Measurements from ENCODE around the gene SAMD1.

Gene SAMD1

GRCh38 chr19:14090509-14091080, at the start of gene SAMD1:
TSS of gene SAMD1 (minus strand) at chr19:14090751.
- FAIRE-seq = no peak

DNA sequence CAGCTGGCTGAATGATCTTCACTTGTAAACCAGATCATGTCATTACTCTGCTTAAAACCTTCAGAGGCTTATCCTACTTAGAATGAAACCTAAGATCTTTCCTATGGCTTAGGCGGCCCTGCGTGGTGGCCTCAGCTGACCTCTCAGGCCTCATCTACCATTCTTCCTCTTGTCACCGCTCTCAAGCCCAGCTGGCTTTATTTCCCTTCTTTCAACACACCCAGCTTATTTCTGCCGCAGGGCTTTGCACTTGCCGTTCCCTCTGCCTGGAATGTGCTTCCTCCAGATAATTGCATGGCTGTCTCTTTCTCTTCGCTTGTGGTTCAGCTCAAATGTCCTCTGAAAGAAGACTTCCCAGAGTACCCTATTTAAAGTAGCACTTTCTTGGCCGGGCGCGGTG, 49.4 kb upstream of the SAMD1 start:
- FAIRE-seq = no peak

GRCh38 chr19:14138576-14139265, 48.2 kb upstream of the SAMD1 start:
- no peak for FAIRE-seq

- peak; percentile 97 for FAIRE-seq
Measured at GRCh38 chr19:14136509-14137281, 46.1 kb upstream of the SAMD1 start, which contains the start of gene ASF1B. TSS of gene ASF1B (minus strand) at chr19:14136589. CDS start at chr19:14136456, 133 bp downstream.

DNA sequence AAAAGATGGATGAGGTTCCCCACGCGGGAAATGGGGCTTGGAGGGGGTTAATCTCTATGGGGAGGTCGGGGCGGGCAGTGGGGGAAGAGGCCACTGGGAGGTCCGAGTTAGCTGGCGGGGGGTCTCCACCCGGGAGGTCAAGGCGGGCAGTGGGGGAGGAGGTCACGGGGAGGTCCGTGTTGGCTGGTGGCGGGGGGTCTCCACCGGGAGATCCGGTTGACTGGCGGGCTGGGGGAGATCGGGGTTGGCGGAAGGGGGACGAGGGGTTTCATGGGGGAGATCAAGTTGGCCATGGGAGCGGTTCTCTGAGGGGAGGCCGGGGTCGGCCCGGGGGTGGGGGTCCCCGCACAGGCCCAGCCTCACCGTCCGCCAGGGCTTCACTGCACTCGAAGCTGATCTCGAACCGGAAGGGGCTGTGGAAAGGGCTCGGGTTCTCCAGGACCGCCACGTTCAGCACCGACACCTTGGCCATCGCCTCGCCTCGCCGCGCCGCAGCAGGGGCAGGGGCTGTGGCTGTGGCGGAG, 45.5 kb upstream of the SAMD1 start:
- FAIRE-seq = no peak

DNA sequence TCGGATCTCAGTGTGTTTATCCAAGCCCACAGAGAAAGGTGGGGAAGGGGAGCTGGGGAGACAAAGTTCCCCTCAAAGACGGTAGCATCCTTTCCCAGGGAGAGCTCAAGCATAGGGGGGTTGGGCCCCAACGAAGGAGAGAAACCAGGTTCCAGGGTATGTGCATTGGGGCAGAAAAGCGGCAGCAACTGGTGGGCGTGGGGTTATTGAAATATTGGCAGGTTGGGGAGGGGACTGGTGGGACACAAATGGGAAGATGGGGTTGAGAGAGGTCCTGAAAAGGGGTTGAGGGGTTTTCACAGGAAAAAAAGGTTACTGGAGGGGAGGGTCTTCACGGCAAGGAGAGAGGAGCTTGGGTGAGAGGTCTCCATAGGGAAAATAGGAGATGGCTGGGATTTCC, 44.8 kb upstream of the SAMD1 start:
- FAIRE-seq = no peak

GRCh38 chr19:14127929-14128509, 37.5 kb upstream of the SAMD1 start:
- FAIRE-seq = no peak

DNA sequence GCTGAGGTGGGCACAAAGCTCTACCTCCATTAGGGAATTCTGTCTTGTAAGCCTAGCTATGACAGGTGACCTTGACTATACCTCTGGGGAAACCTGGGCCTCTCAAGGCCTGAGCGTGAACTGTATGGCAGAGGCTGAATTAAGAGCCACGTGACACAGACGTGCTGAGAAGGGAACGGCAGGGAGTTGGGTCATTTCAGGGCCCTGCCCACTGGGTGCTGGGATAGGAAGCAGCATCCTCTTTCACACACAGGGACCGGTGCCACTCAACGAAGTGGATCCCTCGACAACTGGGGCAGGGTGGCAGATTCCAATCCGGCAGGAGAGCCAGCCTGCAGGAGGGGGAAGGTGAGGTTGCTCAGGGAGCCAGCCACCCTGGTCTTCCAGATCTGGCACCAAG, 36.6 kb upstream of the SAMD1 start:
- no peak for FAIRE-seq

- no peak for FAIRE-seq
Measured at GRCh38 chr19:14122924-14123323, 32.4 kb upstream of the SAMD1 start.

DNA sequence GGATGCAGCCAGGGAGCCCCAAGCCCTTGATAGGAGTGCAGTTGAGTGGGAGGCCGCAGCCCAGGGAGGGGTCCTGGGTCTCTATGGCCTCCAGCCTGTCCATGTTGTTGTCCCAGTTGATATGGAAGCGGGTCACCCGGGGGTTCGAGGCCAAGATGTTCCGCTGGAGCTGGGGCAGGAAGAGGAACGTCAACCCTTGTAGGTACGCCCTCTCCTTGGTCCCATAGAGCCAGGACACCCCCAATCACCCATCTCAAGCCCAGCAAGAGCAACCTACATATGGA, 29.9 kb upstream of the SAMD1 start:
- FAIRE-seq = no peak

DNA sequence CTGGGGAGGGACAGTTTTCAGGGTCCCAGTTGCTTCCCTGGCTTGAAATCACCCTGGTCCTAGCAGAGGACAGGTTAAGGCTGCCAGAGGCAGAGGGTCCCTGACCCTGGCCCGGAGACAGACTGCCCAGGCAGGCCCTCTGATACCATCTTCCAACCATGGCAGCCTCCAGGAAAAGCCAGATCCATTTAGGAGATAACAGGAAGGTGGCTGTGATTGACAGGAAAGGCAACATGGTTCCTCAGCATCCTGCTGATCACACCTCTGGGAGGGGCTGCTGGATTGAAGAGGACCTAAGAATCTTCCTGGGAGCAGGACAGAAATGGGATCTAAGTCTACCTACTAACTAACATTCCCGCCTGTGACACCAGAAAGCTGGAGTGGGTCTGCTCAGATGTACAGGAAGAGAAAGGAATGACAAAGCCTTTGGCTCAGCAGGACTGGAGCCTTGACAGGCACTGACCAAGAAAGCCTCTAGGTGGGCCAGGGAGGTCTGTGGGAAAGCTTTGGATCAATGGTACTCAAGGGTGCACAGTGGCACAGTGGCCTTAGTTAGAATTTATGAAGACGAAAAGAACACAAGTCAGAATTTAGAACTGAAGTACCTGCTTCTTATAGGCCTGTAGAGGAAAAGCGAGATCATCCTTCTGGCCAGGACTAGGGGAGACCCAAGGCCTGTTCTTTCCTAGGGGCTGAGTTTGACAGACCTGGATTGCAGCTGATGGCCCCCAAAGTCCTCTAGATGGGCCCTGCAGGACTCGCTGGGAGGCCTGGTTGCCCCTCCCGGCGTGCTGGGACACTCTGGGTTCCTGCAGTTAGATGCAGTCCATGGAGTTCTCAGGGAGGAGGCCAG, 29.3 kb upstream of the SAMD1 start:
- no peak for FAIRE-seq

DNA sequence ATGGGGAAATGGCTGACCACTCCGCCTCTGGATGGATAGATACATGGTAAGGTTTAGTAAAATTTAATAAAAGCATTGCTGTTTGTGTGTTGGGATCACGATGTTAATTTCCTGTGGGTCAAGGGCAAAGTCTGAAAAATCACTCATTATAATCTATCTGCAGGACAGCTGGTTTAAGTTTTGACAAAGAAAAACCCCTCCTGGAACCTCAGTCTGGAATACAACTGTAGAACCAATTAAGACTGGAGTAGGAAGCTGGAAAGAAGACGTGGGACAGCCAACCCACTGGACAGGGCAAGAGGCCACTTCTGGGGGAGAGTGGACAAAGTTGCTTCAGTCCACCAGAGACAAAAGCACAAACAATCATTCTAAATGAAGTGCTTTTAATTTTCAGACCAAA, 28.6 kb upstream of the SAMD1 start:
- FAIRE-seq = no peak

- no peak for FAIRE-seq
Measured at GRCh38 chr19:14118165-14119051, 27.9 kb upstream of the SAMD1 start.

DNA sequence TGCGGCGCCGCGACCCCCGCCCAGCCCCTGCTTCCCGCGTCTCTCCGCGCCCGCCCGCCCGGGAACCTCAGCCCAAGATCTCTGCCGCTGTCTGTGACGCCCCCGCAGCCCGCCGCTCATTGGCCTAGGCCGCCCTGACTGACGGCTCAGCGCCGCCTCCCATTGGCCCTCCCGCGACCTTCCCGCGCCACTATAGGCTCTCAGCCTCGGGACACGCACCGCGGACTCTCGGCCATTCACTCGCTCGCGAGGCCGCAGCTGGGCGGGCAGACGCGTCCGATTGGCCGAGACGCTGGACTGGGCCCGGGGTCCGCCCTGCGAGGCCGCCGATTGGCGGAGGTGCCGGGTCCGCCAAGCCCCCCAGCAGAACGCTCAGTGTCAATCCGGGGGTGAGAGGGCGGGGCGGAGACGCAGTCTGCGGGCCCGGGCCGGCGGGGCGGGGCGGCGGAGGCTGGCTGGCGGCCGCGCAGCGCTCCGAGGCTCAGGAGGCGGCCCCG, 27.2 kb upstream of the SAMD1 start, which contains the start of gene PRKACA:
TSS of gene PRKACA (minus strand) at position 95 of the 497 bp plus-strand sequence. CDS start 215 bp downstream, outside the sequence.
- peak; percentile 94 for FAIRE-seq

DNA sequence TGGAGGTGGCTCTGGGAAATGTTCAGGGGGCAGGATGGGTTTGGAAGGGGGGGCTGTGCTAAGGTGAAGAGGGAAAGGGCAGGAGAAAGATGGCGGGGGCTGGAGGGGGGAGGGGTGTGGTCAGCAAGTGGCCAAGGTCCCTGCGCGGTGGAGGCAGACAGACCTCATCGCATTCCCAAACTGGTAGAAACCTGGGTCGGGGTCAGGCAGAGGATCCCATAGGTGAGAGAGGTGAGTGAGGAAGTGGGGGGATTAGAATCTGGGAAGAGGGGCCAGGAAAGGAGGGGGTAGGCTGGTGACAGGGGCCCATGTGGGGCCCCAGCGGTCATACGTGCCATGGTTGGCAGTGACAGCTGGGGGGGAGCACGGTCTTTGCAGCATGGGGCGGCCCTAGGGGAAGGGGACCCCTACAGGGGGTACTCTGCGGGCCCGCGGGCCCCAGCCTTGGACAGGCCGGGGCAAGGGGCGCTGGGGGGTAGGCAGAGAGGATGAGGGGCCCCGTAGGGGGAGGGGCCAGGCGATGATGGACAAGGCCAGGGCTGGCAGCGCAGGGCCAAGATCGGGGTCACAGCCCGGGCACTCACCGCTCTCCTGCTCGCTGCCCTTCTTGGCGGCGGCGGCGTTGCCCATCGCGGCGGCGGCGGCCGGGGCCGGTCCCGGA, 26.5 kb upstream of the SAMD1 start:
- FAIRE-seq = no peak

- no peak for FAIRE-seq
Measured at GRCh38 chr19:14116525-14116917, 26.0 kb upstream of the SAMD1 start.

DNA sequence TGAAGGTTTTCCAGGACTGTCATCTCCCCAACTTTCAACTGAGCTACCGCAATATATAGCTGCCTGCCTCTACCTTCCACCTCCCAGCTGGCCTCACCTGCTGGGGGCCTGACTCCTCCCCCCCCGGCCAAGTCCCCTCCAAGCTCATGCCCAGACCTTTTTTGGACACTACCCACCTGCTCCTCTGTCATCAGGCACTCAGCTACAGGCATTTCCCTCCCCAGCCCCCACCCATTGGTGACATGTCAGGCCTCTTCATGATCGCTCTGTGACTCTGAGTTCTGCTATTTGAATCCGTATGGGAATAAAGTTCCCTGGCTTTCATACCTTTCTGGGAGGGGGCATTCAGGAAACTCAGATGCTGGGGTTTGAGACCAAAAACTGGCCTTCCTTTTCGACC, 25.2 kb upstream of the SAMD1 start:
- no peak for FAIRE-seq

GRCh38 chr19:14114854-14115253, 24.3 kb upstream of the SAMD1 start:
- no peak for FAIRE-seq

DNA sequence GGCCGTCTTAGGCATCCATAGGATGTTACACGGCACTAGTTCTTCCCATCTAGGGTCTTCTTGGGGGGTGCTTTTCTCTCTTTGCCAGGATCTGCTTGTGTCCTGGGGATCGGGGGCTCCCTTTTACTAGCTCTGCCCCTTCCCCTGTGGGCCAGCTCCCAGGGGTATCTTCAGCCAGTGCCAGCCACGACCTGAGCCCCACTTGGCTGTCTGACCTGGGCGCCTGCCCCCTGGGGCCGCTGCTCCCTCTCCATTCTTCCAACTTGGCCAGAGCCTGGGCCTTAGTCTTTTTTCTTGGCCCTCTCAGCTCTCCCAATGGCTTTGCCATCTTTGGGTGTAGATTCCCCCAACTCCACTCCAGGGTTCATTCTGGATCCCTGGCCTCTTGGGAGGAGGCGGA, 23.9 kb upstream of the SAMD1 start:
- FAIRE-seq = no peak

DNA sequence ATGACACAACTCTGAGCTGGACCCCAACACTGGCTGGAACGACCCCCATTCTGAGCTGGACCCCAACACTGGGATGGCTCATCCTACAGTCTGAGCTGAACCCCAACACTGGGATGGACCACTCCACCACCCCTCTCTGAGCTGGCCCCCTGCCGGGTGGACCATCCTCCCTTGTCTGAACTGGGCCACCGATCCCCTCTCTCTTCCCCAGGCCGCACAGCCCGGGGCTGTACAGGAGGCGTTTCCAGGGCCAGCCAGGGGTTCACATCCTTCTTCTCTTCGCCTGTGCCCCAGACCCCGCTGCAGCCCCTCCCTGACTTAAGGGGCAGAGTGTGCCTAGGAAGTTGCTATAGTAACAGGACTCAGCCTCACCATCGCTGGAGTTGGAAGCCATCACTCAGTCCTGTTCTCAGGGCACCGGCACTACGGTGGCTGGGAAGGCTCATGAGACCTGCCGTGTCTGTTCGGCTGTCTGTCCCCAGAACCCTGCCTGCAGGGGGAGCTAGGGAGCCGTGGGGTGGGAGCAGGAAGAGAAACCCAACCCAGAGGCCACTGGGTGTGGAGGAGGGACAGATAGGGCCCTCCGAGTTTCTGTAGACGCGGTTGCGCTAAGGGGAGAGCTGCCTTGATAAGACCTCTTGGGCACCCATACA, 23.3 kb upstream of the SAMD1 start:
- FAIRE-seq = no peak
